VCaP (cell line): ENCODE measurements around the gene IQSEC1.

Experiments
- H3K27ac ChIP-seq: fragments of 450-650 bp; 2 replicates; pipeline ENCODE4 v1.5.1; 2017
- TF ChIP-seq, protein P1 (sequence below): fragments of 450-650 bp; conservative IDR thresholded peaks from 2 replicates; pipeline ENCODE4 v1.5.1; 2017; ENCODE audit warnings: mild to moderate bottlenecking, moderate library complexity

The IQSEC1 gene

DNA sequence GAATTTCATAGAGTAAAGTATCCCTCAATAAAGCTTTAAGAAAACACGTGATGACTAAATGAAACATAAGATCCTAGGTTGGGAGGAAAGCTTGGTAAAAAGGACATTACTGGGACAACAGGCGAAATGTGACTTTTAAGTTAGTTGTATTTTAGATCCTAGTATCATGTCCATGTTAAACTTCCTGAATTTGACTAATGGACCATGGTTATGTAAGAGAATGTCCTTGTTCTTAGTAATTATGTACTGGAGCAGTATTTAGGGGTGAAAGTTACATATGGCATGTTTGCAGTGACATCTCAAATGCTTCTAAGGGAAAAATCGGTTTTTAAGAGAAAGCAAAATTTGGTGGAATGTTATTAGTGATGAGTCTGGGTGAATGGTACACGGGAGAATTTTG lies 69.6 kb downstream of the IQSEC1 start:
- H3K27ac ChIP-seq: no peak overlapping the region

DNA sequence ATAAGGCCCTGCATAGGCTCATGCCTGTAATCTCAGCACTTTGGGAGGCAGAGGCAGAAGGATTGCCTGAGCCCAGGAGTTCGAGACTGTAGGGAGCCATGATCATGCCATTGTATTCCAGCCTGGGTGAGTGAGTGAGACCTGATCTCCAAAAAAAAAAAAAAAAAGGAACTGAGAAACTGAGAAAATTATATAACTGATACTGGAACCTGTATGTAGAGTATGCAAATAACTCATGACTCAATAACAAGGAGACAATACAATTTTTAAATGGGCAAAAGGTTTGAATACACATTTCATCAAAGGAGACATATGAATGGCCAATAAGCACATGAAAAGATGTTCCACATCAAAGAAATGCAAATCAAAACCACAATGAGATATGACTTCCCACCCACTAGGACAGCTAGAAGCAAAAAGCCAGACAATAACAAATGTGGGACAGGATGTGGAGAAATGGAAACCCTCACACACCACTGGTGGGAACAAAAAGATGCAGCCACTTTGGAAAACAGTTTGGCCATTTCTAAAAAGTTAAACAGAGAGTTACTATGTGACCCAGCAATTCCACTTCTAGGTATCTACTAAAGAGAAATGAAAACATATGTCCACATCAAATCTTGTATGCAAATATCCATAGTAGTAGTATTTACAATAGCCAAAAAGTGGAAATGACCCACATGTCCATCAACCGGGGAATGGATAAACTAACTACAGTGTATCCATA lies 70.7 kb downstream of the IQSEC1 start:
- TF ChIP-seq, protein P1, sequence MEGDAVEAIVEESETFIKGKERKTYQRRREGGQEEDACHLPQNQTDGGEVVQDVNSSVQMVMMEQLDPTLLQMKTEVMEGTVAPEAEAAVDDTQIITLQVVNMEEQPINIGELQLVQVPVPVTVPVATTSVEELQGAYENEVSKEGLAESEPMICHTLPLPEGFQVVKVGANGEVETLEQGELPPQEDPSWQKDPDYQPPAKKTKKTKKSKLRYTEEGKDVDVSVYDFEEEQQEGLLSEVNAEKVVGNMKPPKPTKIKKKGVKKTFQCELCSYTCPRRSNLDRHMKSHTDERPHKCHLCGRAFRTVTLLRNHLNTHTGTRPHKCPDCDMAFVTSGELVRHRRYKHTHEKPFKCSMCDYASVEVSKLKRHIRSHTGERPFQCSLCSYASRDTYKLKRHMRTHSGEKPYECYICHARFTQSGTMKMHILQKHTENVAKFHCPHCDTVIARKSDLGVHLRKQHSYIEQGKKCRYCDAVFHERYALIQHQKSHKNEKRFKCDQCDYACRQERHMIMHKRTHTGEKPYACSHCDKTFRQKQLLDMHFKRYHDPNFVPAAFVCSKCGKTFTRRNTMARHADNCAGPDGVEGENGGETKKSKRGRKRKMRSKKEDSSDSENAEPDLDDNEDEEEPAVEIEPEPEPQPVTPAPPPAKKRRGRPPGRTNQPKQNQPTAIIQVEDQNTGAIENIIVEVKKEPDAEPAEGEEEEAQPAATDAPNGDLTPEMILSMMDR: no peak

More for the DNA sequence above, 69.6 kb downstream of the IQSEC1 start:
- TF ChIP-seq, protein P1: no peak

DNA sequence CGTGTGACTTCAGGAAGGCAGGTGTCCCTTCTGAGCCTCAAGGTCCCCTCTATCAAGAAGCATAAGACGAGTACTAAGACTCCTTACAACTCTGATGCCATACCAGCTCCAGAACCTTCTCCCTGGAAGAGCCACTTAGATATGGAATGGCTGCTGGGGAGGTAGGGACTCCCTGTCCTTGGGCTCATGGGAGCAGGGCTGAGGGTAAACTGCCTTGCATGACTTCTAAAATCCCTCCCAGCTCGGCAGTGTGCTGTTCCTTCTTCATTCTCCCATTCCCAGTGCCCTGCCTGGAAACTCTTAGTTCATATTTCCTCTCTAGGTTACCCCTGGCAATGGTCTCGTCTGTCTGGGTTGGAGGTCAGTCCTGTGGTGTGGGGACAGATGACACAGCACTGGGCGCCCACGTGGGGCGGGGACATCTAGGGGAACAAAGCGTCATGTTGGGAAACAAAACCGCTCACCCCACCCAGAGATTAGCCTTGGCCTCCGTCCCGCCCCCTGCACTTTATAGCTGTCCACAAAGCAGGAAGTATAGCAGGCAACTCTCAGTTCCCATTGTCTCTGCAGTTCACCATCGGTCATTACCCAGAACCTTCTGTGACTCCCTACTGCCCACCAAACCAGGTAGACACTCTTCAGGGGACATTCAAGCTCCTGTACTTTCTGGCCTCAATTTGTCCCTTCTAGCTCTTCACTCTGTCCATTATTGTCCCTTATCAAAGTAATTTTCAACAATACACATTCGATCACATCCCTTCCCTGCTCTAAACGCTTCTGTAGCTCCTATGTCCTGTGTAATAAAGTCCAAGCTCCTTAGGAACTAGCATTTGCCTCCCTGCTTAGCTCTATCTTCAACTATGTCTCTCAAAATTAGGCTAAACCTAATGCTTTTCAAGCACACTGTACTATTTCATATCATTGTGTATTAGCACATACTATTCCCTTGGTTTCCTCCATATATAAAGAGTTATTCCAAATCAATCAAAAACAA lies 73.8 kb downstream of the IQSEC1 start:
- H3K27ac ChIP-seq: no peak overlapping the region
- TF ChIP-seq, protein P1: no peak

More for the DNA sequence above, 70.7 kb downstream of the IQSEC1 start:
- no peak overlapping the region for H3K27ac ChIP-seq

DNA sequence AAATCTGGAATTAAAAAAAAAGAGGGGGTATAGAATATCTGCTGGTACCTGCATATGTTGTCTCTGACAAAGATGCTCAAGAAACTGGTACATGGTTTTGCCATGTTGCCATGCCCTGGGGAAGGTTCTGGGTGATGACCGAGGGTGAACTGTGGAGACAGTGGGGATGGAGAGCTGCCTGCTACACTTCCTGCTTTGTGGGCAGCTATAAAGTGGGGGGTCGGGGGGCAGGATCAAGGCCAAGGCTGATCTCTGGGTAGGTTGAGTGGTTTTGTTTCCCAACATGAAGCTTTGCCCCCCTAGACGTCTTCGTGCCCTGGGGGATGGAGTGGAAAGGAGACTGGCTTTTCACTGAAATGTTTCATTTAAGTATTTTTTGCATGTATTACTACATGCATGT lies 74.6 kb downstream of the IQSEC1 start:
- TF ChIP-seq, protein P1: no peak
- no peak overlapping the region for H3K27ac ChIP-seq

DNA sequence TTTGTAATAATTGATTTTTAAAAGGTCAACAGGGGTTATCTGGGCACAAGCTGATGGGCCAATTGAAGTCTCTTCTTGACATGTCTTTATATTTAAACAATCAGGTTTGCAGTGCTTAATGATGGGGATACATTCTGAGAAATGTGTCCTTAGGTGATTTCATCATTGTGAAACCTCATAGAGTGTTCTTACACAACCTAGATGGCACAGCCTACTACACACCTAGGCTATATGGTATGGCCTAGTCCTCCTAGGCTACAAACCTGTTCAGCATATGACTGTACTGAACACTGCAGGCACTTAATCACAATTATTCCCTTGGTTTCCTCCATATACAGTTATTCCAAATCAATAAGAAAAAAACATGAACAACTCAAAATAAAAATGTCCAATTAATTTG lies 75.8 kb downstream of the IQSEC1 start:
- TF ChIP-seq, protein P1: no peak
- H3K27ac ChIP-seq: no peak overlapping the region

DNA sequence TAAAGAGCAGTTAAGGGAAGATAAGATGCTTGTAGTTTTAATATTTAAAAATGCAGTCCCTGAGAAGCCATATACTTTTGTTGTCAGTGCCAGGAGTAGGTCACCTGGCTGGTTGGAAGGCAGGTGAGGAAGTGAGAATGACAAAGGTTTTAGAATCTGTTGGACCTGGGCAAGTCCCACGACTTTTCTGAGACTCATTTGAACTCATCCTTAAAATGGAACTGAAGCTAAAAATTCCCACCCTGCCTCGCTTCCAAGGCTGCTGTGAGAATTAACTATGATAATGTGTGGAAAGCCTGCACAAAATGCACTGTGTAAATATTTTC lies 77.1 kb downstream of the IQSEC1 start:
- H3K27ac ChIP-seq: peak overlapping the region; percentile 89; the same call in 1 of the 2 replicates
- TF ChIP-seq, protein P1: no peak
